Measurements from ENCODE around the gene FKBP6.

The FKBP6 gene

DNA sequence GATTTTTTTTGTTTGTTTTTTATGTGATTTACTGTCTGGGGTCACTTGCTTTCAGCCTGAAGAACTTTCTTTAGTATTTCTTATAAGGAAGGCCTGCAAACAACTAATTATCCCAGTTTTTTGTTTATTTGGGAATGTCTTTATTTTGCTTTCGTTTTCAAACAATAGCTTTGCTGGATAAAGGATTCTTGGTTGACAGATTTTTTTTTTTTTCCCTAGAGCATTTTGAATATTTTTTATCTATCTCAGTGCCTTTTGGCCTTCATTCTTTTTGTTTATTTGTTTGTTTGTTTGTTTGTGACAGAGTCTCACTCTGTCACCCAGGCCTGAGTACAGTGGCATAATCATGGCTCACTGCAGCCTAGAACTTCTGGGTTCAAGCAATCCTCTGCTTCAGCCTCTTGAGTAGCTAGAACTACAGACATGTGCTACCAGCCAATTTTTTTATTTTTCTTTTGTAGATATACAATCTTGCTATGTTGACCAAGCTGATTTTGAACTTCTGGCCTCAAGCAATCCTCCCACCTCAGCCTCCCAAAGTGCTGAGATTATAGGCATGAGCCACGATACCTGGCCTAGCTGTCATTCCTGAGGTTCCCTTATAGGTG is 59.4 kb downstream of the FKBP6 start:
- Histone ChIP-seq H3K27me3 (ENCODE audit: insufficient read depth, low read depth, severe bottlenecking) (no peaks in the 10 kb centered on the region), H3K4me3 (ENCODE audit: low read depth, low read length) (no peak overlapping the region), H3K9me3 (ENCODE audit: severe bottlenecking) (peaks cover 14% of the 10 kb centered on the region), H3K27ac (no peak overlapping the region), H3K36me3 (no peaks in the 10 kb centered on the region)
- TF ChIP-seq, protein P1, sequence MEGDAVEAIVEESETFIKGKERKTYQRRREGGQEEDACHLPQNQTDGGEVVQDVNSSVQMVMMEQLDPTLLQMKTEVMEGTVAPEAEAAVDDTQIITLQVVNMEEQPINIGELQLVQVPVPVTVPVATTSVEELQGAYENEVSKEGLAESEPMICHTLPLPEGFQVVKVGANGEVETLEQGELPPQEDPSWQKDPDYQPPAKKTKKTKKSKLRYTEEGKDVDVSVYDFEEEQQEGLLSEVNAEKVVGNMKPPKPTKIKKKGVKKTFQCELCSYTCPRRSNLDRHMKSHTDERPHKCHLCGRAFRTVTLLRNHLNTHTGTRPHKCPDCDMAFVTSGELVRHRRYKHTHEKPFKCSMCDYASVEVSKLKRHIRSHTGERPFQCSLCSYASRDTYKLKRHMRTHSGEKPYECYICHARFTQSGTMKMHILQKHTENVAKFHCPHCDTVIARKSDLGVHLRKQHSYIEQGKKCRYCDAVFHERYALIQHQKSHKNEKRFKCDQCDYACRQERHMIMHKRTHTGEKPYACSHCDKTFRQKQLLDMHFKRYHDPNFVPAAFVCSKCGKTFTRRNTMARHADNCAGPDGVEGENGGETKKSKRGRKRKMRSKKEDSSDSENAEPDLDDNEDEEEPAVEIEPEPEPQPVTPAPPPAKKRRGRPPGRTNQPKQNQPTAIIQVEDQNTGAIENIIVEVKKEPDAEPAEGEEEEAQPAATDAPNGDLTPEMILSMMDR (IDR thresholded peaks at IDR 0.05; ENCODE audit: low read depth, low read length): no peak
- no peak for DNase-seq

DNA sequence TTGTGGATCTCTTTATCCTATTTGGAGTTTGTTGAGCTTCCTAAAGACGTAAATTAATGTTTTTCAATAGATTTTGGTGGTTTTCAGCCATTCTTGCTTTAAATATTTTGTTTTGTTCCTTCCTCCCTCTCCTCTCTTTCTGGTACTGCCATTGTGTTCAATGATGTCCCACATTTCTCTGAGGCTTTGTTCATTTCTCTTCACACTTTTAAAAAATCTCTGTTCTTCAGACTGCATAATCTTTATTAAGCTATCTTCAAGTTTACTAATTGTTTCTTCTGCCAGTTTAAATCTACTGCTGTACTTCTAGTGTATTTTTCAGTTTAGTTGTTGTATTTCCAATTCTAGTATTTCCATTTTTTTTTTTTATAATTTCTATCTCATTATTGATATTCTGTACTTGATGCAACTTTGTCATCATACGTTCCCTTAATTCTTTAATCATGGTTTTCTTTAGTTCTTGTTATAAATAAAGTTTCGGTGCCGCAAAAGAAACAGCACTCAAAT is 60.0 kb downstream of the FKBP6 start:
- DNase-seq: no peak
- no peak overlapping the region for H3K4me3 ChIP-seq (ENCODE audit: low read depth, low read length)
- H3K27me3 ChIP-seq (ENCODE audit: insufficient read depth, low read depth, severe bottlenecking): no peaks in the 10 kb centered on the region
- peaks cover 14% of the 10 kb centered on the region for H3K9me3 ChIP-seq (ENCODE audit: severe bottlenecking)
- TF ChIP-seq, protein P1 (IDR thresholded peaks at IDR 0.05; ENCODE audit: low read depth, low read length): no peak
- no peak overlapping the region for H3K27ac ChIP-seq
- H3K36me3 ChIP-seq: no peaks in the 10 kb centered on the region

DNA sequence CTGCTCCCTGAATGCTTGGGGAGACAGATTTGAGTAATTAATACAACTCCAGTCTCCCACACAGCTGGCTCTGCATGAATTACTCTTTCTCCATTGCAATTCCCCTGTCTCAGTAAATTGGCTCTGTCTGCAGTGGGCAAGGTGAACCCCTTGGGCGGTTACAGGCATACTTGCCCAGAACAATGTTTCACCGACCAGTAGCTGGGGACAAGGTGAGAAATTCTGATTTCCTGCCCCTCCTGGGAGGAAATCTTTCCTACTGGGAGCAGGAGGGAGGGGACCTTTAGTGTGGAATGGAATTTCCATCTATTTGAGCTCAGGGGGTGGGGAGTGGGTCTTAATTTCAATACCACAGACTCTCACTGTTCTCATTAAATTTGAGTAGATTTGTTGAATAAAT is 63.4 kb downstream of the FKBP6 start:
- Histone ChIP-seq H3K4me3 (ENCODE audit: low read depth, low read length) (no peak overlapping the region), H3K27me3 (ENCODE audit: insufficient read depth, low read depth, severe bottlenecking) (no peaks in the 10 kb centered on the region), H3K9me3 (ENCODE audit: severe bottlenecking) (peaks cover 8% of the 10 kb centered on the region), H3K27ac (no peak overlapping the region), H3K36me3 (no peaks in the 10 kb centered on the region)
- TF ChIP-seq, protein P1 (IDR thresholded peaks at IDR 0.05; ENCODE audit: low read depth, low read length): no peak
- DNase-seq: no peak

DNA sequence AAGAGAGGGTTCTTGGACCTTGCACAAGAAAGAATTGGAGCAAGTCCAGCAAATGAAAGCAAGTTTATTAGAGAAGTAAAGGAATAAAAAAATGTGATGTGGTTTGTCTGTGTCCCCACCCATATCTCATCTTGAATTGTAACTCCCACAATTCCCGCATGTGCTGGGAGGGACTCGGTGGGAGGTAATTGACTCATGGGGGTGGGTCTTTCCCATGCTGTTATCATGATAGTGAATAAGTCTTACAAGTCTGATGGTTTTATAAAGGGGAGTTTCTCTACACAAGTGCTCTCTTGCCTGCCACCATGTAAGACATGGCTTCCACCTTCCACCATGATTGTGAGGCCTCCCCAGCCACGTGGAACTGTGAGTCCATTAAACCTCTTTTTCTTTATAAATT is 66.5 kb downstream of the FKBP6 start:
- TF ChIP-seq, protein P1 (IDR thresholded peaks at IDR 0.05; ENCODE audit: low read depth, low read length): no peak
- DNase-seq: no peak
- Histone ChIP-seq H3K9me3 (ENCODE audit: severe bottlenecking) (no peaks in the 10 kb centered on the region), H3K27ac (no peak overlapping the region), H3K27me3 (ENCODE audit: insufficient read depth, low read depth, severe bottlenecking) (no peaks in the 10 kb centered on the region), H3K4me3 (ENCODE audit: low read depth, low read length) (no peak overlapping the region), H3K36me3 (no peaks in the 10 kb centered on the region)

DNA sequence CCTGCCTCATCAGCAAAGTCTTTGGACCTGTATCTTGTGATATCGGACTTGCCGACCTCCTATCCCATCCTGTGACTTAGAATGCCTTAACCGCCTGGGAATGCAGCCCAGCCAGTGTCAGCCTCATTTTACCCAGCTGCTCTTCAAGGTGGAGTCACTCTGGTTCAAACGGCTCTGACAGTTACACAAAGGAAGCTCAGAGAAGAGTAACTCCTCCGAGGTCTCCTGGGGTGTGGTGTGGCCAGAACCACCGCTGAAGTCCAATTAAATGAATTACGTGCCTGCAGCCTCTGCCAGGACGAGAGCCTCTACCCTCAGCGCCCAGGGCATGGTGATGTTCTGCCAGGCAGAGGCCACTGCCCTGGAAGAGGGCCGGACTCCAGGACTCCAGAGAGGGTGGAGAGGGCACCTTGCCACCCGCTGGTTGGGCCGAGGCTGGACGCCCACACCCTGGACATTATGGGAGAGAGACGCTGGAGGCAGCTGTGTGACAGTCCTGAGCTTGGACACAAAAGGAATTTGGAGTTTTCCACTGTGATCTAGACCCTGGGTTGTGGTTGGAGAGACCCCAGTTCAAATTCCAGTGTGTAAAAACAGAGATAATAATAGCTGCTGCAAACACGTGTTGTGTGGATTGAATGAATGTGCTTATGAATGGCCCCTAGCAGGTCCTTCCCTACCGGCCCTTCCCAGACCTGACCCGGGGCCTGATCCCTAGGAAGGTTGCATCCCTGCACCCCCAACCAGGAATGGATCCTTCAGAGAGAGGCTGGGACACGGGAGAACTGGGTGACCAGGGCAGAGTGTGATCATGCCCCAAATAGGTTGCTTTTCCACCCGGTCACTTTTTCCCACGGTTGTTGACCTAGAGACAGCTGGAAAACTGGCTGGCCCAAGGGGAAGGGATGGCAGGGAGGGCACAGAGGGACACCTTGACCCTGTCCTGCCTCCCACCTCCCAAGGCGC is 67.9 kb downstream of the FKBP6 start:
- DNase-seq: no peak
- Histone ChIP-seq H3K27me3 (ENCODE audit: insufficient read depth, low read depth, severe bottlenecking) (no peaks in the 10 kb centered on the region), H3K36me3 (no peaks in the 10 kb centered on the region), H3K4me3 (ENCODE audit: low read depth, low read length) (no peak overlapping the region), H3K27ac (no peak overlapping the region), H3K9me3 (ENCODE audit: severe bottlenecking) (no peaks in the 10 kb centered on the region)
- TF ChIP-seq, protein P1 (IDR thresholded peaks at IDR 0.05; ENCODE audit: low read depth, low read length): no peak
